Keratinocyte (primary cell): ENCODE results near the gene CDHR3.

ENCODE experiments used
- CTCF ChIP-seq, 3 experiments: IDR thresholded peaks in 1 of 3; conservative IDR thresholded peaks in 1 of 3; optimal IDR thresholded peaks in 1 of 3; 2 replicates in 2 of 3; 3 replicates in 1 of 3; pipeline versions ENCODE3 to v1.5.1; 2011; ENCODE audit warnings: low read length in 3 of 3, mild to moderate bottlenecking in 3 of 3, moderate library complexity in 2 of 3, control low read depth in 1 of 3, inconsistent platforms in 1 of 3; ENCODE audit not compliant: insufficient read depth in 2 of 3; ENCODE audit errors: extremely low read depth in 1 of 3
- EZH2 ChIP-seq: IDR thresholded peaks from one replicate; pipeline ENCODE4 v1.6.1; 2012; ENCODE audit warnings: inconsistent platforms, mild to moderate bottlenecking, low read length, moderate library complexity

- TF ChIP-seq CTCF (optimal IDR thresholded peaks at IDR 0.05 in 1 of 3, IDR thresholded peaks at IDR 0.05 in 1 of 3, conservative IDR thresholded peaks at IDR 0.05 in 1 of 3; ENCODE audit: extremely low read depth in 1 of 3, insufficient read depth in 2 of 3, low read length in 3 of 3) (no peak), EZH2 (no peak)
These were observed 109.6 kb downstream of the CDHR3 start for GRCh38 chr7:106072715-106073091.
